Fibroblast of skin of right quadriceps (primary cell): ENCODE results near the gene NFYA.

Experiments
- DNase-seq: peaks from one replicate; pipeline ENCODE4 v3.0.0-alpha.2; 2013

NFYA gene

GRCh38 chr6:41072836-41073202, at the start of gene NFYA:
TSS of gene NFYA (plus strand) at chr6:41072974. CDS start at chr6:41079090, 6,116 bp downstream.
- DNase-seq: no peak

GRCh38 chr6:41023114-41023513, 49.7 kb upstream of the NFYA start:
- no peak for DNase-seq

DNA sequence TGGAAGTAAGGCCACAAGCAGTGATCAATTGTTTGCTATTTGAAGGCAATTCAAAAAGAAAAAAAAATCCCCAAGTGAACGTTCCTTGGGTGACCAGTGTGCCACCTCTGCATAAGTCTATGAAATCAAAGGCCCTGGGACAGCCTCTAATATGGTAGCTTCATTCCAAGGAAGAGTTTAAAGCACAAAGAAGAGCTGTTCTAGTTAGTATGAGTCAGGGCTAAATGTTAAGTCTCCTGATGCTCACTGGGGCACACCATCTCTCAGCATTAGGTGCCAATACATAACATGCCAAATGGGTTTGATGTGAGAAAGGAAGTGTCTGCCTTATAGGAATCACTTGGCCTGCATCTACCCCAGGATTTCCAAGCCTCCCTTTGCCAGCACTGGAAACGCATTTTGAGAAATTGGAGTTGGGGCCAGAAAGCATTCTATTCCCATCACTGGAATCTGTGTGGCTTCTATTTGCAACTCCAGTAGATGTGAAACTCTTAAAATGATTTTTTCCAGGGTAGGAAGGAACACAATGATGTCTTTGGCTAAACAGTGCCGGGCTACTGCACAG, 46.7 kb upstream of the NFYA start:
- DNase-seq: no peak

DNA sequence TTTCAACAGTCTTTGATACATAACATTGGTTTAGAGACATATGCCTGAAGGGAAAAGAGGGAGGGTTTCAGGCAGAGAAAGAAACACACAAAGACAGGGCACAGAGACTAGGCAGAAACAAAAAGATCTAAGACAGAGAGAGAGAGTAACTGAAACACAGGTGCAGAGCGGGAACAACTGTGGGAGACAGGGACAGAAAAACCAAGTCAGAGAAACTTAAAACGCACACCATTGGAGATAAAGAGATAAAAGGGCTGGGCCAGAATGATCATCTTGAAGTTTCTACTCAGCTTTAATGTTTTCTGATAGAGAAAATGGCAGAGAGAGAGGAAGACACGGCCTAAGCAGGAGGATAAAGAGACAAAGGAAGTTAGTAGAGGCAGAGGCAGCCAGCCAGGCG, 45.5 kb upstream of the NFYA start:
- DNase-seq: no peak

DNA sequence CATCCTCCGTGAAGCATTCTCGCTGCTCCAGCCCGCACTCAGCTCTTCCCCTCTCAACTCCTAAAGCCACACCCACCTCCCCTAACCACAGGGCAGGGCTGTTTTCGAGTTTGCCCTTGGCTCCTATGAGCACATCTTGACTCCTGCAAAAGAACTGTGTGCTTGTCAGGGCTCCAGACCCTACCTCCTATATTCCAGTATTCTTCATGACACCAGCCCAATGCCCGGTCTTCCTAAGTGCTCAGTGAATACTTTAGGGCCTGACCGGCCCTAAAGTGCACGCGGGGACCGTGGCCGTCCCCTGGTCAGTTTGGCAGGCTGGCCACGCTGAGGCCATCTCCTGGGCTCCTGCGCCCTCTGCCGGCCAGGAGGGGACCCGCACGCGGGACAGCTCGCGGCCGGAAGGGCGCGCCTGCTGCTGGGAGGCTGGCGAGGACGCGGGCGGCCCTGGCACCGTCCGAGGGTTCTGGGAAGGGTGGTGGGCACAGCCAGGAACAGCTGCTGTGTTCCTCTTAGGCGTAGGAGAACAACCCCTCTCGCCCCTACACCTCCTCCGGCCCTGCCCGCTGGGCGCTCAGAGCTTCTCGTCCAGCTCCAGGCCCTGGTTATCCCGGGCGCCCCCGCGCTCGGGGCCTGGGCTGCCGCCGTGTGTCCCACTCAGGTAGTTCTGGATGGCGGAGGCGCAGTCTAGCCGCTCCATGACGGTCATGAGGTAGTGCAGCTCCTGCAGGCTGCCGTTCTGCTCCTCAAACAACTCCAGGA, 44.8 kb upstream of the NFYA start:
- DNase-seq: peak; percentile 71

DNA sequence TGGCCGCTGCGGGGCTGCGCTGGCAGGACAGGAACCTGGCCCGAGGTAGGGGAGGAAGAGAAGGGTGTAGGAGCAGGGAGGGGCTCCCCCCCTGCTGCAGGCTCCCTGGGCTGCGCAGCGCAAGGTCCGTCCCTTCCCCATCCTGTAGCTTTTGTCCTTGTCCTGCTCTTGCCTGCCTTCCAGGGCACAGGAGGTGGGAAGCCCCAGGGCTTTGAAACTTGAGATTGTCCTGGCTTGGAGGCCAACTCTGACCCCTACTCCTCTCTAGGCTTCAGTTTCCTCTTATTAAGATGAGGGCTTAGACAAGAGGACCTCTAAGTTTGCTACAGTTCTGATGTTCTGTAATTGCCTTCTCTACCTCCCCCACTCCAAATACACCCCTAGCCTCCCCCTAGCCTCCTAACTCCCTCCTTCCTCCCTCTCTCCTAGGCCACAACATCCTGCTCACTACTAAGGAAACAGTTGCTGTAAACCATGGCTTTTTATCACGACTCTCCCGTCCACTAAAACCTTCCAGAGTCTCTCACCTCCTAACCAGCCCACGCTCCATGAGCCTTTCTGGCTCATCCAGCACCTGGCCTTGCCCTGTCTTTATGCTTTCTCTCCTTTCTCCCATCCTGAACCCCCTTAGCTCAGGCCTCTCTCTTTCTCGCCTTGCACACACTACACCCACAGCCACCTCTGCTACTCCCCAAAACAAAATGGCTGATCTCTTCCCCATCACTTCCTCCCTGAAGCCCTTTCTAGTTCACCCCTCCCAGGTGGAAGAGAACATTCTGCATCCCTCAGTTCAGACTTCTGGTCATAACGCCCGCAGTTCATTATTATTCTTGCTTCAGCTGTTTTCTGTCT, 44.0 kb upstream of the NFYA start:
- no peak for DNase-seq

DNA sequence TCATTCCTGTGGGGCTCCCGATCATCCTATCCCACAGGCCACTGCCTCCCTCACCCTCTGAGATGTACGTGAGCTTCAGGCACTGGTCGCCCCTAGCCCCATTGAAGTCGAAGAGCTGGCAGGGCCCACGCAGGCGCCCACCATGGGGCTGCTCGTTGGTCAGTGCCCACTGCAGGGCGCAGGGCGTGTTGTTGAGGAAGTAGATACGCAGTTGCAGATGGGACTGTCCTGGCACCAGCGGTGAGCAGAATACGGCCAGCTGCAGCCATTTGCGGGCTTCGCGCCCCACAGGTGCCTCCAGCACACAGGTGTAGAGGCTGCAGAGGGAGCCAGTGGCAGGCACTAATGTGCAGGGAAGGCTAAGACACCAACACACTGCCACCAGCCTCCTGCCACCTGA, 39.9 kb upstream of the NFYA start:
- DNase-seq: no peak

GRCh38 chr6:41033776-41034175, 39.0 kb upstream of the NFYA start:
- DNase-seq: no peak

DNA sequence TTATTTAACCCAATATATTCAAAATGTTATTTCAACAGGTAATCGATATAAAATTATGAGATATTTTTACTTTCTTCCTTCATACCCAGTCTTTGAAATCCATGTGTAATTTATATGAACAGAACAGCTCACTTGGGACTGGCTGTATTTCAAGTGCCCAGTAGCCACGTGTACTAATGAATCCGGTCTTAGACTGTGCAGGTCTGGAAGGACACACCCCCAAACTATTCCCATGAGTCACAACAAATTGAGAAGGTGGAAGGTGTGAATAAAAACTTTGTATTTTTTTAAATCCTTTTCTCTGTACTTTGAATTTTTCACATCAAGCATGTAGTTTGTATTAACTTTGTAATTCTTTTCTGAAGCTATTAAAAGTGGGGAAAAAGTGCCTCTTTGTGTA, 36.6 kb upstream of the NFYA start:
- DNase-seq: no peak

DNA sequence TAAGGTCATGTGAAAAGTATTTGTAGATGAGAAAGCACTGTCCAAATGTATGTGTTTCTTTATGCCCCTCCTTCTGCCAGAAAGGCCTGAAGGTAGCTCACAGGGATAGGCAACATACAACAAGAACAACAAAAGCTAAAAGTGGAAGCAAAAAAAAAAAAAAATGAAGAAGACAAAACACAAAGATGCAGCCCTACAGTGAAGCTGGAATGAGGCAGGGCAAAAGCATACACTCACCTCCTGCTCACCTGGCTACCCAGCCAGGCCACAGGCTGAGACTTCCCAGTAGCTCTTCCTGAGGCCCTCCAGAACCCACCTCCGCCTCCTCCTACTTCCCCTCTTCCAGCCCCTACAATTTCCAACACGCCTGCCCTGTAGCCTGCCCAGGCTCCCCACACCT, 36.2 kb upstream of the NFYA start:
- no peak for DNase-seq

DNA sequence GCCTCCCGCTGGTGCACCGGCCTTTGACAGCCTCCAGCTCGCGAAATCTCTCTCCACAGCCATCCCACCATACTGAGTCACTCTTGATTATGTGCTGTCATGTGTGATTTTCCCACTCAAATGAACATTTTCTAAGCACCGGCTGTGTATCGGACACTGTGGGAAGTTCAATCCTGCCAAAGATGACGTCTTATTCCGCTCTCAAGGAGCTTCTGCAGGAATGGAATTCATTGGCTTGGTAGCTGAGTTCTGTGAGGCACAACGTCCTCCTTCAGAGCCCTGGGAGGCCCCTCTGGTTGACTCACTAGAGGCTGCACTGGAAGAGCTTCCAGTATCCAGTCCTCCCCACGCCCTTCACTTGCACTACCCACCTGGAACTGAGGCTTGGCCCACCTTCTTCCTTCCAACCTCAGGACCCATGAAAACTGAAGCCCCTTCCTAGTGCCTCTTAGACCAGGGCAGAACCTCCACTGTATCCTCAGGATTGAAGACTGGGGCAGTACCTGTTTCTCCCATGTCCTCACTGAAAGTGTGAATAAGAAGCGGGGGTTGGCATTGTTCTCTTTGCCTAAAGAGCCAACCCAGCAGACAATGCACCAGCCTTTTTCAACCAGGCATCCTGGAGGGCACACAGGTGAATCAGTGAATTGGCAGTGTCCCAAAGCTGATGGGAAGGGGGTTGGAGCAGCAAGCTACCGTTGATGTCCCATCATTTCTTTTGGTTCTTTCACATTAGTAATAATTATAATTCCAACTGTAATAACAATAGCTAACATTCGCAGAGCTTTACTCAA, 35.5 kb upstream of the NFYA start:
- DNase-seq: no peak

GRCh38 chr6:41038205-41038604, 34.6 kb upstream of the NFYA start:
- no peak for DNase-seq

- DNase-seq: no peak
These were observed 33.4 kb upstream of the NFYA start, which contains the start of gene UNC5CL for GRCh38 chr6:41039060-41039998. TSS of gene UNC5CL (minus strand) at chr6:41039221. CDS start at chr6:41035074, 4,147 bp downstream.

DNA sequence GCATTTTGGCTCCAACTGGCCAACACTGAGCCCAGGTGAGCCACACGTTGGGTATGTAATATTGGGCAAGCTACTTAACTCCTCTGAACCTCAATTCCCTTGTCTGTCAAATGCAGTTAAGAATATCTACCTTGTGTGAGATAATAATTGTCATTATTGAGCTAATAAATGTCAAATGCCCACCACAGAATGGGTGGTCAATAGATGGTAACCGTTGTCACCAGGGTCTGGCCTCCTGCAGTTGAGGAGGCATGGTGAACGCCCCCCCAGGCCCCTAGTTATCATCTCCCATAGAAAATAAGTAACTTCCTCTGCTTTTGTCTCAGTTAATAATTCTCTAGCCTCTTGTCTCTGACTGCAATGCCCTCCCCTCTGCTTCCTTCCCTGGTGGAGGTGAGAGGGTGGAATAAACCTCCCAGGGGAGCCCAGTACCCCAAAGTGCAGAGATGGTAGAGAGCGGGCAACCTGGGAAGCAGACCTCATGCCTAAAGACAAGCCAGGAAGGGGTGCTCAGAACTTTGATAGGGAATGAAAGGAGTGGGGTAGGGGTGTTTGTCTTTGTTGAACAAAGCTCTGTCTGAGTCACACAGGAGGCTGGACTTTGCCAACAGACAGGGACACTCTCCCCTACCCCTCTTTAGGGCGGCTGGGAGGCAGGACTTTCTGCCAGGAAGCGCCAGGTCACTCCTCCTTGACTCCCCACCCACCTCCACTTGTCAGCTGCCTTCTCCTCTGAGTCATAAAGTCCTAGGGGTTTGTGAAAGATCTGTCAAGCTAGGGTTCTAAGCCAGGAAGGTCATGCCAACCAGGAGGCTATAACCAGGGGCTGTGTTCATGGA, 32.5 kb upstream of the NFYA start:
- peak; percentile 14 for DNase-seq

DNA sequence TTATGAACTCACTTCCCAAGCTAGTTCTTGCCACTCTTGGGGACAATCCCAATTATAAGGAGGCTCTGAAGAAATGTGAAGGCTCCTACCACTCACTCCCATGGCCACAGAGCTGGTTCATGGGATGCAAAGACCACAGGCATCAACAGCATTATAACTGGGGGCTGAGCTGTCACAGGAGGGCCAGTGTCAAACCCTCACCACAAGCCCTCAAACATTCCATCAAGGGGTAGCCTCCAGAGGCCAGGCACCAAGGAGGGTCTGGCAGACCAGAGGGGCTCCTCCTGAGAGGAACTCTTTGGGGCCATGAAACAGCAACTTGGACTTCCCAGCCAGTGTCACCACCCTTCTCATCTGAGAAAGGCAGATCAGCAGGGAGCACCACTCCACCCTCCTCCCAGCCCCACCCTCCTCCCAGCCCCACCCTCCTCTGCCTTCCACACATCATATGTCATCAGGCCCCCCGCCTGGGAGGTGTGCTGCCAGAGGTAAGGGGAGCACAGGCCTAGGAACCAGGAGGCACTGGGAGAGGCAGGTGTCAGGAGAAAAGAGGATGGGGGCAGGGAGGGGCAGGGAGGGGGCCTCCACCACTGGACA, 31.7 kb upstream of the NFYA start:
- no peak for DNase-seq

- no peak for DNase-seq
These were observed 30.3 kb upstream of the NFYA start, which contains the start of gene TSPO2 for GRCh38 chr6:41042226-41043055. TSS of gene TSPO2 (plus strand) at chr6:41042467. CDS start at chr6:41042986, 519 bp downstream.

DNA sequence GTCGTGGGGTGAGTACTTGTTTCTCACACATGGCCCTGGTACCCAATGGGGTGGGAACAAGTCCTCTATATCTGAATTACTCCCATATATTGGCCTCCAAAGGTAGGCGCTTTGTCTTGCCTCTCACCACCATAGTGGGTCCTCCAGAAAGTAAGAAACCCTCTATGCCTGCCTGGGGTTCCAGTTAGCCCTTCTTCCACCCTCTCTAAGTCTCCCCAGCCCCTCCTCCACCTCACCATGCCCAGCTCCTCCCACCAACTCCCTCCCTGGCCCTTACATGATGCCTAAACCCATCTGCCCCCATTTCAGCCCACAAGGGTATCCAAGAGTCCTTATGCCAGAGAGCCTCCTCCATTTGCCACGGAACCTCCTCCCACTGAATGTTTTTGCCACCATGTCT, 29.6 kb upstream of the NFYA start:
- no peak for DNase-seq

GRCh38 chr6:41045664-41046063, 27.1 kb upstream of the NFYA start:
- no peak for DNase-seq

- DNase-seq: no peak
These were observed 26.7 kb upstream of the NFYA start for GRCh38 chr6:41046084-41046483.
